GM23338 (cell line): Measurements from ENCODE around the gene TMEM242. TPM values are rescaled to one million over a fixed set of nuclear protein-coding genes. Genes with fewer than 3 reads are reported as not detected.

Source experiments
- ATAC-seq: fragments of 200-7000 bp; cut with Tn5 transposase; 3 replicates; pipeline ENCODE4 v1.9.1; 2020
- DNase-seq: peaks from one replicate; pipeline ENCODE4 v3.0.0-alpha.2; 2015; ENCODE audit warnings: low spot score
- H2AFZ ChIP-seq: fragments of 200-600 bp; sonication (generic); 2 replicates; pipeline ENCODE4 v1.8.0; 2016; ENCODE audit warnings: antibody characterized with exemption, mild to moderate bottlenecking, moderate library complexity
- H3F3A ChIP-seq: fragments of 200-600 bp; sonication (generic); replicated peaks from 2 replicates; pipeline ENCODE4 v1.8.0; 2017; ENCODE audit warnings: antibody characterized with exemption, mixed run types, low read depth
- H3K27ac ChIP-seq: fragments of 200-600 bp; sonication (generic); 2 replicates; pipeline ENCODE4 v1.6.1; 2016; ENCODE audit warnings: low read depth
- H3K27me3 ChIP-seq: fragments of 200-600 bp; sonication (generic); 2 replicates; pipeline ENCODE4 v1.8.0; 2016; ENCODE audit warnings: mild to moderate bottlenecking, mixed run types, moderate library complexity; ENCODE audit not compliant: insufficient read depth
- H3K36me3 ChIP-seq: fragments of 200-600 bp; sonication (generic); 2 replicates; pipeline ENCODE4 v1.8.0; 2016; ENCODE audit warnings: mild to moderate bottlenecking; ENCODE audit not compliant: insufficient read depth
- H3K4me1 ChIP-seq: fragments of 200-600 bp; sonication (generic); 2 replicates; pipeline ENCODE4 v1.8.0; 2016; ENCODE audit warnings: mild to moderate bottlenecking, moderate library complexity; ENCODE audit not compliant: insufficient read depth
- H3K4me2 ChIP-seq: fragments of 200-600 bp; sonication (generic); 2 replicates; pipeline ENCODE4 v1.7.1; 2017; ENCODE audit warnings: mixed run types
- H3K4me3 ChIP-seq: fragments of 200-600 bp; sonication (generic); 2 replicates; pipeline ENCODE4 v1.6.1; 2016; ENCODE audit warnings: mixed run types
- H3K79me2 ChIP-seq: fragments of 200-600 bp; sonication (generic); replicated peaks from 2 replicates; pipeline ENCODE4 v1.8.0; 2017; ENCODE audit warnings: mild to moderate bottlenecking; ENCODE audit not compliant: insufficient read depth
- H3K9me2 ChIP-seq: fragments of 200-600 bp; sonication (generic); 2 replicates; pipeline ENCODE4 v1.8.0; 2017; ENCODE audit not compliant: insufficient read depth
- H4K20me1 ChIP-seq: fragments of 200-600 bp; sonication (generic); replicated peaks from 2 replicates; pipeline ENCODE4 v1.8.0; 2017; ENCODE audit warnings: mild to moderate bottlenecking; ENCODE audit not compliant: insufficient read depth
- H3K27ac Mint-ChIP-seq: 2 replicates; pipeline ENCODE4 v1.8.0; 2020; ENCODE audit warnings: inconsistent platforms, mild to moderate bottlenecking, moderate library complexity, mixed read lengths
- H3K27me3 Mint-ChIP-seq: 3 replicates; pipeline ENCODE4 v1.8.0; 2022; ENCODE audit warnings: low read depth, mild to moderate bottlenecking, moderate library complexity, mixed read lengths, inconsistent platforms; ENCODE audit not compliant: insufficient read depth, poor library complexity
- H3K36me3 Mint-ChIP-seq: 3 replicates; pipeline ENCODE4 v1.8.0; 2021; ENCODE audit warnings: low read depth, mild to moderate bottlenecking, inconsistent platforms, moderate library complexity, mixed read lengths
- H3K4me1 Mint-ChIP-seq: 3 replicates; pipeline ENCODE4 v1.8.0; 2020; ENCODE audit warnings: mild to moderate bottlenecking, inconsistent platforms, mixed read lengths
- H3K4me3 Mint-ChIP-seq: 3 replicates; pipeline ENCODE4 v1.8.0; 2021; ENCODE audit warnings: moderate library complexity, mild to moderate bottlenecking, inconsistent platforms, mixed read lengths
- H3K9me3 Mint-ChIP-seq: 3 replicates; pipeline ENCODE4 v1.8.0; 2020; ENCODE audit warnings: moderate library complexity, mild to moderate bottlenecking, inconsistent platforms, mixed read lengths
- CREB1 ChIP-seq: fragments of 250-450 bp; sonication (Bioruptor Pico); IDR thresholded peaks from 2 replicates; pipeline ENCODE4 v1.5.0; 2020; ENCODE audit warnings: low read depth, mild to moderate bottlenecking, moderate library complexity
- EZH2 ChIP-seq: fragments of 200-600 bp; sonication (generic); IDR thresholded peaks from one replicate; pipeline ENCODE4 v1.8.0; 2017; ENCODE audit warnings: antibody characterized with exemption, mild to moderate bottlenecking, low read depth; ENCODE audit not compliant: unreplicated experiment
- EZH2phosphoT487 ChIP-seq: fragments of 200-600 bp; sonication (generic); IDR thresholded peaks from one replicate; pipeline ENCODE4 v1.8.1; 2018; ENCODE audit warnings: antibody characterized with exemption; ENCODE audit not compliant: unreplicated experiment
- JUNB ChIP-seq: IDR thresholded peaks from one replicate; pipeline ENCODE4 v1.6.1; 2016; ENCODE audit warnings: antibody characterized with exemption; ENCODE audit not compliant: unreplicated experiment
- NANOG ChIP-seq: IDR thresholded peaks from 2 replicates; pipeline ENCODE4 v1.6.1; 2016; ENCODE audit warnings: antibody characterized with exemption, borderline replicate concordance
- POLR2AphosphoS5 ChIP-seq: IDR thresholded peaks from 2 replicates; pipeline ENCODE4 v1.6.1; 2016; ENCODE audit warnings: antibody characterized with exemption, low read depth
- STAT1 ChIP-seq: IDR thresholded peaks from one replicate; pipeline ENCODE4 v1.6.1; 2016; ENCODE audit warnings: antibody characterized with exemption; ENCODE audit not compliant: unreplicated experiment
- ZNF331 ChIP-seq: fragments of 250-450 bp; sonication (Bioruptor Pico); IDR thresholded peaks from 2 replicates; pipeline ENCODE4 v1.5.0; 2020; ENCODE audit warnings: low read depth, mild to moderate bottlenecking, moderate library complexity
- polyA plus RNA-seq: library from polyadenylated mRNA; unstranded; fragments of >200 nt; fragmentation: Nextera tagmentation; extraction: Ambion mirVana; gene quantifications from 2 replicates; pipeline ENCODE4 v1.2.1, GENCODE V29; 2016
- total RNA-seq: library from RNA; depleted of rRNA; stranded (reverse); fragments of >200 nt; shearing (Covaris generic); gene quantifications from 2 replicates; pipeline ENCODE4 v1.2.3, GENCODE V29; 2014
- TF ChIP-seq, protein P1 (sequence below): IDR thresholded peaks from one replicate; pipeline ENCODE4 v1.6.1; 2018; ENCODE audit warnings: antibody characterized with exemption; ENCODE audit not compliant: unreplicated experiment
- TF ChIP-seq, protein P2 (sequence below), 2 experiments: fragments of 200-600 bp in 1 of 2; sonication (generic) in 1 of 2; conservative IDR thresholded peaks; 2 replicates each; pipeline versions ENCODE4 v1.5.1 to v1.6.1; 2016 to 2017; ENCODE audit warnings: antibody characterized with exemption in 2 of 2, low read depth in 2 of 2, mild to moderate bottlenecking in 2 of 2, moderate library complexity in 1 of 2

The TMEM242 gene
- total and polyA plus RNA-seq, 2 experiments from 2014 or later = 3.7 to 9.7 TPM

DNA sequence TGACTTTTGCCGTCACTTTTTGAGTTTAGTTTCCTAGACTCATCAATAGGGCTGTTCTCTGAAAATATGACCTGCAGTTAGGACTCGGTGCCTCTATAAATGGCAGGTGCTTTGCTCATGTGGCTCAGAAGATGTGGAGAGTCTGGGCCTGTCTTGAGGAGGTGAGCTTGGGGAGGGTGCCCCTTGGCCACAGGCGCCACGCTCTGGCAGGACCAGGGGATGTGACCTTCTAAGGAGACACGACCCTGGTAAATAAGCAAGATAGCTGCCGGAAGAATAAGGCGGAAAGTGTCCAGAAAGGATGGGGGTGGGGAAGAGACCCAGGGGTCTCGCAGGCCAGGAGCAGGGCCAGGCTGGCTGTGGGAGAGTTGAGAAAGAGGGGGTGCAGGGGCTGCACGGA lies 46.6 kb downstream of the TMEM242 start (continued):
- TF ChIP-seq, protein P1, sequence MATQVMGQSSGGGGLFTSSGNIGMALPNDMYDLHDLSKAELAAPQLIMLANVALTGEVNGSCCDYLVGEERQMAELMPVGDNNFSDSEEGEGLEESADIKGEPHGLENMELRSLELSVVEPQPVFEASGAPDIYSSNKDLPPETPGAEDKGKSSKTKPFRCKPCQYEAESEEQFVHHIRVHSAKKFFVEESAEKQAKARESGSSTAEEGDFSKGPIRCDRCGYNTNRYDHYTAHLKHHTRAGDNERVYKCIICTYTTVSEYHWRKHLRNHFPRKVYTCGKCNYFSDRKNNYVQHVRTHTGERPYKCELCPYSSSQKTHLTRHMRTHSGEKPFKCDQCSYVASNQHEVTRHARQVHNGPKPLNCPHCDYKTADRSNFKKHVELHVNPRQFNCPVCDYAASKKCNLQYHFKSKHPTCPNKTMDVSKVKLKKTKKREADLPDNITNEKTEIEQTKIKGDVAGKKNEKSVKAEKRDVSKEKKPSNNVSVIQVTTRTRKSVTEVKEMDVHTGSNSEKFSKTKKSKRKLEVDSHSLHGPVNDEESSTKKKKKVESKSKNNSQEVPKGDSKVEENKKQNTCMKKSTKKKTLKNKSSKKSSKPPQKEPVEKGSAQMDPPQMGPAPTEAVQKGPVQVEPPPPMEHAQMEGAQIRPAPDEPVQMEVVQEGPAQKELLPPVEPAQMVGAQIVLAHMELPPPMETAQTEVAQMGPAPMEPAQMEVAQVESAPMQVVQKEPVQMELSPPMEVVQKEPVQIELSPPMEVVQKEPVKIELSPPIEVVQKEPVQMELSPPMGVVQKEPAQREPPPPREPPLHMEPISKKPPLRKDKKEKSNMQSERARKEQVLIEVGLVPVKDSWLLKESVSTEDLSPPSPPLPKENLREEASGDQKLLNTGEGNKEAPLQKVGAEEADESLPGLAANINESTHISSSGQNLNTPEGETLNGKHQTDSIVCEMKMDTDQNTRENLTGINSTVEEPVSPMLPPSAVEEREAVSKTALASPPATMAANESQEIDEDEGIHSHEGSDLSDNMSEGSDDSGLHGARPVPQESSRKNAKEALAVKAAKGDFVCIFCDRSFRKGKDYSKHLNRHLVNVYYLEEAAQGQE = no peak
- TF ChIP-seq STAT1 (no peak), ZNF331 (CRISPR knock-in tag) (no peak), NANOG (no peak), CREB1 (no peak), JUNB (no peak), EZH2 (no peak)
- TF ChIP-seq, protein P2, sequence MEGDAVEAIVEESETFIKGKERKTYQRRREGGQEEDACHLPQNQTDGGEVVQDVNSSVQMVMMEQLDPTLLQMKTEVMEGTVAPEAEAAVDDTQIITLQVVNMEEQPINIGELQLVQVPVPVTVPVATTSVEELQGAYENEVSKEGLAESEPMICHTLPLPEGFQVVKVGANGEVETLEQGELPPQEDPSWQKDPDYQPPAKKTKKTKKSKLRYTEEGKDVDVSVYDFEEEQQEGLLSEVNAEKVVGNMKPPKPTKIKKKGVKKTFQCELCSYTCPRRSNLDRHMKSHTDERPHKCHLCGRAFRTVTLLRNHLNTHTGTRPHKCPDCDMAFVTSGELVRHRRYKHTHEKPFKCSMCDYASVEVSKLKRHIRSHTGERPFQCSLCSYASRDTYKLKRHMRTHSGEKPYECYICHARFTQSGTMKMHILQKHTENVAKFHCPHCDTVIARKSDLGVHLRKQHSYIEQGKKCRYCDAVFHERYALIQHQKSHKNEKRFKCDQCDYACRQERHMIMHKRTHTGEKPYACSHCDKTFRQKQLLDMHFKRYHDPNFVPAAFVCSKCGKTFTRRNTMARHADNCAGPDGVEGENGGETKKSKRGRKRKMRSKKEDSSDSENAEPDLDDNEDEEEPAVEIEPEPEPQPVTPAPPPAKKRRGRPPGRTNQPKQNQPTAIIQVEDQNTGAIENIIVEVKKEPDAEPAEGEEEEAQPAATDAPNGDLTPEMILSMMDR (conservative IDR thresholded peaks at IDR 0.05; ENCODE audit: low read depth in 2 of 2) = no peak

DNA sequence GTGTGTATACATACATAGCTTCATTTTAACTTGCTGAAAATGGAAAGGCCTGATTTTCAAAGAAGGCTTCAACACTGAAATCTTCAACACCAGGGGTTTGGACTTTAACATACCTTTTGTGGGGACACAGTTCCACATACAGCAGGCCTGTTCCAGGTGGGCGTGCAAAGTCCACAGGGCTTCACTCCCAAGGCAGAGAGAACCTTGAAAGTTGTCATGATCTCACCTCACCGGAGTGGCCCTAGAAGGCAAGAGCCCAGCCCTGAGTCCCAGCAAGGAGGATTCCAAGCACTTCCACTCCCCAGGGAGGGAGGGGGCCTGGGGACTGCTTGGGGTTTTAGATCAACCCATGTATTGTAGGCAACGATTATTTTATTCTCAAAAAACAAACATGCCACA lies 47.2 kb downstream of the TMEM242 start:
- H3K4me2 ChIP-seq = no peak overlapping the region
- no peak for DNase-seq
- H3K27me3 ChIP-seq = peaks cover 21% of the 10 kb centered on the region
- no peak overlapping the region for H3K4me3 Mint-ChIP-seq
- peaks cover 22% of the 10 kb centered on the region for H3K4me1 Mint-ChIP-seq
- no peak overlapping the region for H3K27ac ChIP-seq
- H3K4me3 ChIP-seq = no peak overlapping the region
- H3K27ac Mint-ChIP-seq = no peak overlapping the region
- H3K36me3 ChIP-seq = no peaks in the 10 kb centered on the region
- H3K9me3 Mint-ChIP-seq = no peaks in the 10 kb centered on the region
- no peak for ATAC-seq
- H3K36me3 Mint-ChIP-seq = no peaks in the 10 kb centered on the region
- peaks cover 13% of the 10 kb centered on the region for H3K27me3 Mint-ChIP-seq
- H3K4me1 ChIP-seq = peaks cover 11% of the 10 kb centered on the region; the same call in 1 of the 2 replicates
- H3F3A ChIP-seq = 0 out of 2 replicates have a peak, but pooled peaks cover 3% of the 10 kb centered on the region
- H3K9me2 ChIP-seq = no peaks in the 10 kb centered on the region
- TF ChIP-seq JUNB = no peak
- TF ChIP-seq STAT1 = no peak
- TF ChIP-seq, protein P1 = no peak
- TF ChIP-seq POLR2AphosphoS5 = no peak
- no peak for TF ChIP-seq EZH2phosphoT487
- no peak overlapping the region for H2AFZ ChIP-seq
- no peaks in the 10 kb centered on the region for H3K79me2 ChIP-seq
- H4K20me1 ChIP-seq = no peaks in the 10 kb centered on the region
